ENCODE measurements around the gene FGF14.

FGF14 gene

DNA sequence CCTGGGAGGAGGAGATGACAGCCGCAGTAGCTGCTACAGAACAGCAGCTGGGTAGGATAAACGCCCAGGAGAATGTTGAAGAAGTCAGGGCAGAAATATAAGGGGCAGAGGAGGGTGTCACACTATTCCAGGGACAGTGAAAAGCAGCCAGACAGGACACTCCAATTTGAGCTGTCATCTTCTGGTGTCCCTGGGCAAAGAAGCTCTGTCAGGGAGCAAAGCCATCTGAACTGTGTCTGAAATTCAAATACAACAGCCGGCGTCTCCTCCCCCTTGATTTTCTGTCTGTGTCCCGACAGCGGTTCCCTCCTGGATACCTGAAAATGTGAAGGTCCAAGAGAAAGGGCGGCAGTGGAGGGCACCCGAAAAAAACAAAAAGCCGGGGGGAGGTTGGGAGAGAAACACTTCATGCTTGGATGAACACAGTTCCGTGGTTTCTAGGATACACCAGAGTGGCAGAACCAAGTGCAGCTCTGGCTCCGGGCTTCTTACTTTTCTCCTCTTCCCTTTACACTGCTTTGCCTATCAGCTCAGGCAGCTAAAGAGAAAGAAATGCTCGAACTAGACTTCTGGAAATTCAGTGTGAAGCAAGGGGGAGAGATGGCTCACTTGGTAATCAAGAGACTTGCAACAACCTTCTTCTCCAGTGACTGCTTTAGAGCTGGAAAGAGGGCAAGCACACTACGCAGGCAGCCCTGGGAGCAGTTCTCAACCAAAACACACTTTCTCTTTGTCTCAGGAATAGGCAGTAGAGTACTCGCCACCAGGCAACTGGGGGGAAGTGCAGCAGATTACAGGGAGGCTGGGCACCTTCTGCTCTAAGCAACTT, 483.8 kb downstream of the FGF14 start:
- no peaks in the 10 kb centered on the region for H3K4me1 ChIP-seq (ENCODE audit: control insufficient read depth, insufficient read depth, low read length, poor library complexity, severe bottlenecking)
- H3K4me3 ChIP-seq (ENCODE audit: insufficient read depth, low read depth, low read length, poor library complexity, severe bottlenecking) = no peak overlapping the region
- H3K27ac ChIP-seq (ENCODE audit: insufficient read depth, low read length, poor library complexity, severe bottlenecking) = no peak overlapping the region
- H3K36me3 ChIP-seq (ENCODE audit: control insufficient read depth, insufficient read depth, low read length) = no peaks in the 10 kb centered on the region
- H3K9me3 ChIP-seq (ENCODE audit: control insufficient read depth, low read length) = no peaks in the 10 kb centered on the region
- H3K27me3 ChIP-seq (replicated peaks; ENCODE audit: control insufficient read depth, insufficient read depth, low read length, poor library complexity, severe bottlenecking) = peaks cover 22% of the 10 kb centered on the region
- DNase-seq = no peak

DNA sequence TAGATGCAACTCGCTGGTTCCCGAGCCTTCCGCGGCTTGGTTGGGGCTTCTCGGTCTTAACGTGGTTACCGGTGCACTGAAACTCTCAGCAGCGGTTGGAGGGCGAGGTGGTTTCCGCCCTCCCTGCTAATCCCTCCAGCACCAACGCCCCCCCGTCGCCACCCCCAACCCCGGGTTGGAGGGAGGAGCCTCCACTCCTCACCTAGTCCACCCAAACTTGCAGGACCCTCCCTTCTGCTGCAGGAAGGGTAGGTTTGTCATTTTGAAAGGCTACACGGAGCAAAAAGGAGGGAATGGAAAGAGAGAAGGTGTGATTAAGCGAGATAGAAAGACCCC, 484.4 kb downstream of the FGF14 start:
- H3K4me1 ChIP-seq (ENCODE audit: control insufficient read depth, insufficient read depth, low read length, poor library complexity, severe bottlenecking) = no peaks in the 10 kb centered on the region
- H3K27me3 ChIP-seq (replicated peaks; ENCODE audit: control insufficient read depth, insufficient read depth, low read length, poor library complexity, severe bottlenecking) = peaks cover 22% of the 10 kb centered on the region
- no peak overlapping the region for H3K27ac ChIP-seq (ENCODE audit: insufficient read depth, low read length, poor library complexity, severe bottlenecking)
- no peaks in the 10 kb centered on the region for H3K9me3 ChIP-seq (ENCODE audit: control insufficient read depth, low read length)
- DNase-seq = no peak
- H3K36me3 ChIP-seq (ENCODE audit: control insufficient read depth, insufficient read depth, low read length) = no peaks in the 10 kb centered on the region
- H3K4me3 ChIP-seq (ENCODE audit: insufficient read depth, low read depth, low read length, poor library complexity, severe bottlenecking) = no peak overlapping the region

DNA sequence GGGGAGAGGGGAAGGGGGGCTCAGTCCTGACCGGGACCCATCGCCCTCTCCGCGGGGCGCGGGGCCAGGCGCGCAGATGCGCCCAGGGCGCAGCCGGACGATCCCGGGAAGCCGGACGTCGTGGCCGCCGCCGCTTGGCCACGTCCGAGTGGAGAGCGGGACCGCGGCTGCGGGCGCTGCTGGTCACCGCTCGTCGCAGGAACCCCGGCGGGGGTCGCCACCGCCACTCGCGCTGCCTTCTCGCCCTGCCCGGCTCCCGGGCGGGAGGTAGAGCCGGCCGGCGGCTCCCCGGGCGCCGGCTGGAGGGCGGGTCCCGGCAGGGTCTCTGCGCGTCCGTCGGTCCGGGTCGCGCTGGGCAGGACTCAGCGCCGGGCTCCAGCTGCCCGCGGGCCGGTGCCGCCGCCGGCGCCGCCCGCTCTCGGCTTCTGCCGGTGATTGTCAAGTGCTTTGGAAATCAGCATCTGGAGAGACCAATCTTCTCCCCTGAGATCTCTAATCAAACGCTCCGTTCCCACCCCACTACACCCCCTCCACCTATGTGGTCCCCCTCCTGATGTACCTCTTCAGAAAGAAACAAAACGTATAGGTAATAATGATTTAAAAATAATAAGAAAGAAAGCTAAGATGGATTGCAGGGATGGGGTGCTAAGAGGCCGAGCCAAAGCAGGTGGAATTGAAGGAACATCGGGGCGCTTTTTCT, 484.9 kb downstream of the FGF14 start:
- Histone ChIP-seq H3K4me3 (ENCODE audit: insufficient read depth, low read depth, low read length, poor library complexity, severe bottlenecking) (no peak overlapping the region), H3K9me3 (ENCODE audit: control insufficient read depth, low read length) (no peaks in the 10 kb centered on the region), H3K4me1 (ENCODE audit: control insufficient read depth, insufficient read depth, low read length, poor library complexity, severe bottlenecking) (no peaks in the 10 kb centered on the region), H3K27ac (ENCODE audit: insufficient read depth, low read length, poor library complexity, severe bottlenecking) (no peak overlapping the region), H3K27me3 (replicated peaks; ENCODE audit: control insufficient read depth, insufficient read depth, low read length, poor library complexity, severe bottlenecking) (peaks cover 22% of the 10 kb centered on the region), H3K36me3 (ENCODE audit: control insufficient read depth, insufficient read depth, low read length) (no peaks in the 10 kb centered on the region)
- no peak for DNase-seq

DNA sequence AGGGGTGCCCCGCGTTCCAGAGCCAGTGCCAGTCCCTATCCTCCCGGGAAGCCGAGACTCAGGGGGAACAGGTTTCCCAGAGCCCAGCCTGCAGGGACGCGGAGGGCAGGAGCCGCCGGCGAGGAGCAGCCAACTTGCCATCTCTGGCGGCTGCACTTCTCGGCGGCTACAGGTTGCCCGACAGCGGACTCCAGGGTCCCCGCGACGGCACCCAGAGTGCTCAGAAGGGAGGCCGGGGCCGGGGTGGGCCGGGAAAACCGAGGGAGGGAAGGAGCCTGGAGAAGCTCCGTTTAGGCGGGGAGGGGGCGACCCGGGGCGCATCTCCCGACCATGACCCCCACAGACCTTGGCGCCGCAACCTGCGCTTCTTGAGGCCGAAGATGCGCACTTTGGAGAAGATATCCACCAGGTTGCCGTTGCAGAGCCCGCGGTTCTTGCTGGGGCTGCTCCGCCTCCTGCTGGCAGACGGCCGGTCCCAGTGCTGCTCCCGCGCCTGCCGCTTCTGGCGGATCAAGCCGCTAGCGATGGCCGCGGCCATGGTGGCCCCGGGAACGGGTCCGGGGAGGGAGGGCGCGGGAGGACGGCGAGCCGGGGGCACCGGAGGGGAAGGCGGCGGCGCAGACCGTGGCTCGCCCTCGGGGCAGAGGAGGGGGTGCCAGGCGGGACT, 485.6 kb downstream of the FGF14 start:
- Histone ChIP-seq H3K27me3 (replicated peaks; ENCODE audit: control insufficient read depth, insufficient read depth, low read length, poor library complexity, severe bottlenecking) (peaks cover 22% of the 10 kb centered on the region), H3K4me3 (ENCODE audit: insufficient read depth, low read depth, low read length, poor library complexity, severe bottlenecking) (no peak overlapping the region), H3K9me3 (ENCODE audit: control insufficient read depth, low read length) (no peaks in the 10 kb centered on the region), H3K4me1 (ENCODE audit: control insufficient read depth, insufficient read depth, low read length, poor library complexity, severe bottlenecking) (no peaks in the 10 kb centered on the region), H3K27ac (ENCODE audit: insufficient read depth, low read length, poor library complexity, severe bottlenecking) (no peak overlapping the region), H3K36me3 (ENCODE audit: control insufficient read depth, insufficient read depth, low read length) (no peaks in the 10 kb centered on the region)
- DNase-seq = no peak

- Histone ChIP-seq H3K27me3 (replicated peaks; ENCODE audit: control insufficient read depth, insufficient read depth, low read length, poor library complexity, severe bottlenecking) (peaks cover 22% of the 10 kb centered on the region), H3K4me3 (ENCODE audit: insufficient read depth, low read depth, low read length, poor library complexity, severe bottlenecking) (no peak overlapping the region), H3K9me3 (ENCODE audit: control insufficient read depth, low read length) (no peaks in the 10 kb centered on the region), H3K27ac (ENCODE audit: insufficient read depth, low read length, poor library complexity, severe bottlenecking) (no peak overlapping the region), H3K36me3 (ENCODE audit: control insufficient read depth, insufficient read depth, low read length) (no peaks in the 10 kb centered on the region), H3K4me1 (ENCODE audit: control insufficient read depth, insufficient read depth, low read length, poor library complexity, severe bottlenecking) (no peaks in the 10 kb centered on the region)
- DNase-seq = no peak
These were observed 486.1 kb downstream of the FGF14 start for GRCh38 chr13:101915755-101916107.

DNA sequence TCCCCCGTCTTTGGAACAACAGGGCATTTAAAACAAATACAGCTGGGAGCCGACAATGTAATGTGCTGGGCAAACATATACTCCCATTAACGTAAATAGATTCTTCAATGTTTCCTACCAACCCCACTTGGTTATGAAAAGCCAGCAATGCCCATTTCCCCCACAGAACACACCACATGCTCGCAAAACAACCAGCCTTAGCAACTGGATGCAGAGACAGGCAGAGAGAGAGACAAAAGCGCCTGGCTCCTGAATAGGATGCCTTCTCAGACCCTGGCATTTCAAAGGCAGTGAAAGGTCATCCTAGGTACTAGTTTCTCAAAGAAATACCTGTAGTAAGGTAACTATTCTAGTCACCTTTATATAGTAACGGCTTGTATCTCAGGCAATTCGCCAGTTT, 486.5 kb downstream of the FGF14 start:
- no peaks in the 10 kb centered on the region for H3K9me3 ChIP-seq (ENCODE audit: control insufficient read depth, low read length)
- no peak overlapping the region for H3K27ac ChIP-seq (ENCODE audit: insufficient read depth, low read length, poor library complexity, severe bottlenecking)
- no peaks in the 10 kb centered on the region for H3K36me3 ChIP-seq (ENCODE audit: control insufficient read depth, insufficient read depth, low read length)
- H3K27me3 ChIP-seq (replicated peaks; ENCODE audit: control insufficient read depth, insufficient read depth, low read length, poor library complexity, severe bottlenecking) = peaks cover 22% of the 10 kb centered on the region
- H3K4me3 ChIP-seq (ENCODE audit: insufficient read depth, low read depth, low read length, poor library complexity, severe bottlenecking) = no peak overlapping the region
- DNase-seq = no peak
- H3K4me1 ChIP-seq (ENCODE audit: control insufficient read depth, insufficient read depth, low read length, poor library complexity, severe bottlenecking) = no peaks in the 10 kb centered on the region

GRCh38 chr13:101911752-101912151, 490.1 kb downstream of the FGF14 start:
- peaks cover 11% of the 10 kb centered on the region for H3K27me3 ChIP-seq (replicated peaks; ENCODE audit: control insufficient read depth, insufficient read depth, low read length, poor library complexity, severe bottlenecking)
- no peak for DNase-seq
- no peaks in the 10 kb centered on the region for H3K9me3 ChIP-seq (ENCODE audit: control insufficient read depth, low read length)
- H3K36me3 ChIP-seq (ENCODE audit: control insufficient read depth, insufficient read depth, low read length) = no peaks in the 10 kb centered on the region
- H3K4me1 ChIP-seq (ENCODE audit: control insufficient read depth, insufficient read depth, low read length, poor library complexity, severe bottlenecking) = no peaks in the 10 kb centered on the region
- H3K27ac ChIP-seq (ENCODE audit: insufficient read depth, low read length, poor library complexity, severe bottlenecking) = no peak overlapping the region
- no peak overlapping the region for H3K4me3 ChIP-seq (ENCODE audit: insufficient read depth, low read depth, low read length, poor library complexity, severe bottlenecking)

DNA sequence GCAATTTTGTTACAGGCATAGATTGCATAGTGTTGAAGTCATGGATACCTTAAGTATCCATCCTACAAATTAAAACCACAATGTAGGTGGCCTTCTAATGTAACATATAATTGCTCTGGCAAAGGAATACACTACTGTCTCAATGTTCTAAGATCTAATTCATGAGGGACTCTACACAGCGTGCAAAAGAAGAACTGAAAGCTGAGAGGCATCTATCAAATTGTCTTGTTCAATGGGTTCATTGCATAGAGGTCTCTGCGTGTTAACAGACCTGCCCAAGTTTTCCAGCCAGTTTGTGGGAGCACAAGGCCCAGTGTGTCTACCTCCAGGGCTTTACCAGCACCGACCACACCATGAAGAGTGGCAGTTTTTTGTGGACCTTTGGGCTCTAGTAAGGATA, 498.0 kb downstream of the FGF14 start:
- Histone ChIP-seq H3K27ac (ENCODE audit: insufficient read depth, low read length, poor library complexity, severe bottlenecking) (no peak overlapping the region), H3K27me3 (replicated peaks; ENCODE audit: control insufficient read depth, insufficient read depth, low read length, poor library complexity, severe bottlenecking) (no peaks in the 10 kb centered on the region), H3K9me3 (ENCODE audit: control insufficient read depth, low read length) (no peaks in the 10 kb centered on the region), H3K4me1 (ENCODE audit: control insufficient read depth, insufficient read depth, low read length, poor library complexity, severe bottlenecking) (no peaks in the 10 kb centered on the region), H3K36me3 (ENCODE audit: control insufficient read depth, insufficient read depth, low read length) (no peaks in the 10 kb centered on the region), H3K4me3 (ENCODE audit: insufficient read depth, low read depth, low read length, poor library complexity, severe bottlenecking) (no peak overlapping the region)
- no peak for DNase-seq

DNA sequence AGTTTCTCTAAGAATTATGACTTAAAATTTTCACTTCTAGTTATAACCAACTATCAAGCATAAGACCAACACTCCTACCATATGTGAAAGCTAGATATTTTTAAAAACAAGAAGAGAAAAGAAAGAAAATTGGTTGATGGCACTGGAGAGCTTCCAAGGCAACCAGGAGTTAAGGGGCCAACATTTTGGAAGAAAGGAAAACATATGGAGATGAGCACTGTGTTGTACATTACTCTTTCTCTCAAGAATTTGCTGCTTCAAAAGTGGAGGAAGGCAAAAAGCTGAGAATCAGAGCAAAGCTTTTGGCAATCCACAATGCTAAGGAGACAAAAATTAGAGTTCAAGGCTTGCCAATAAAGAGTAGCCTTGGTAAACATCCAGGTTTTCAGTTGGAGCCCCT, 503.2 kb downstream of the FGF14 start:
- no peaks in the 10 kb centered on the region for H3K9me3 ChIP-seq (ENCODE audit: control insufficient read depth, low read length)
- no peak for DNase-seq
- no peak overlapping the region for H3K27ac ChIP-seq (ENCODE audit: insufficient read depth, low read length, poor library complexity, severe bottlenecking)
- H3K4me3 ChIP-seq (ENCODE audit: insufficient read depth, low read depth, low read length, poor library complexity, severe bottlenecking) = no peak overlapping the region
- no peaks in the 10 kb centered on the region for H3K4me1 ChIP-seq (ENCODE audit: control insufficient read depth, insufficient read depth, low read length, poor library complexity, severe bottlenecking)
- no peaks in the 10 kb centered on the region for H3K27me3 ChIP-seq (replicated peaks; ENCODE audit: control insufficient read depth, insufficient read depth, low read length, poor library complexity, severe bottlenecking)
- H3K36me3 ChIP-seq (ENCODE audit: control insufficient read depth, insufficient read depth, low read length) = no peaks in the 10 kb centered on the region

DNA sequence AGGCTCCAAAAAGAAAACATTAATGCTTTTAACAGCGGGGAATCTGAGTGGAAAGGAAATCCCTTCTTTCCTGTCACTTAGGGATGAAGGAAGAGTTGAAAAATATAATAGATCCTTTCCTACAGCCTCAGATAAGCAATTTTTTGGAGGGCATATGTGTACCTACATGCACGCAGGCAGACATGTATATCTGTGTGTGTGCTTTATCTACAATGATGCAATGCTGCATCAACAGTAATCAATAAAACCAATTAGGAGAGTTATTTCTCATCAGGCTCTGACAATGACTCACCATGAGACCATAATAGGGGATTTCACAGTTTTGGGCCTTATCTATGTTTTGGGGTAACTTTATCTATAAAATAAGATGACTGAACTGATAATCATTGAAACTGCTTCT, 505.3 kb downstream of the FGF14 start:
- no peaks in the 10 kb centered on the region for H3K27me3 ChIP-seq (replicated peaks; ENCODE audit: control insufficient read depth, insufficient read depth, low read length, poor library complexity, severe bottlenecking)
- no peak for DNase-seq
- H3K4me3 ChIP-seq (ENCODE audit: insufficient read depth, low read depth, low read length, poor library complexity, severe bottlenecking) = no peak overlapping the region
- no peaks in the 10 kb centered on the region for H3K36me3 ChIP-seq (ENCODE audit: control insufficient read depth, insufficient read depth, low read length)
- no peak overlapping the region for H3K27ac ChIP-seq (ENCODE audit: insufficient read depth, low read length, poor library complexity, severe bottlenecking)
- no peaks in the 10 kb centered on the region for H3K4me1 ChIP-seq (ENCODE audit: control insufficient read depth, insufficient read depth, low read length, poor library complexity, severe bottlenecking)
- no peaks in the 10 kb centered on the region for H3K9me3 ChIP-seq (ENCODE audit: control insufficient read depth, low read length)

Measured in effector memory CD4-positive, alpha-beta T cell (primary cell).